Renal pelvis (tissue), 4 donors: ENCODE measurements around the gene MGAT3. TPM values are rescaled to one million over a fixed set of nuclear protein-coding genes. Genes with fewer than 3 reads are reported as not detected.

Source experiments
- DNase-seq: peaks from one replicate; pipeline ENCODE4 v3.0.0-alpha.2; 2013
- polyA plus RNA-seq, 3 donors: library from polyadenylated mRNA; unstranded; fragments of 120-200 nt; gene quantifications; one replicate each; pipeline ENCODE4 v1.2.1, GENCODE V29; 2013; ENCODE audit not compliant: insufficient read length in 3 of 3

MGAT3 gene
- polyA plus RNA-seq, 3 donors, result 31.2 to 32.6 (median 31.3) TPM

DNA sequence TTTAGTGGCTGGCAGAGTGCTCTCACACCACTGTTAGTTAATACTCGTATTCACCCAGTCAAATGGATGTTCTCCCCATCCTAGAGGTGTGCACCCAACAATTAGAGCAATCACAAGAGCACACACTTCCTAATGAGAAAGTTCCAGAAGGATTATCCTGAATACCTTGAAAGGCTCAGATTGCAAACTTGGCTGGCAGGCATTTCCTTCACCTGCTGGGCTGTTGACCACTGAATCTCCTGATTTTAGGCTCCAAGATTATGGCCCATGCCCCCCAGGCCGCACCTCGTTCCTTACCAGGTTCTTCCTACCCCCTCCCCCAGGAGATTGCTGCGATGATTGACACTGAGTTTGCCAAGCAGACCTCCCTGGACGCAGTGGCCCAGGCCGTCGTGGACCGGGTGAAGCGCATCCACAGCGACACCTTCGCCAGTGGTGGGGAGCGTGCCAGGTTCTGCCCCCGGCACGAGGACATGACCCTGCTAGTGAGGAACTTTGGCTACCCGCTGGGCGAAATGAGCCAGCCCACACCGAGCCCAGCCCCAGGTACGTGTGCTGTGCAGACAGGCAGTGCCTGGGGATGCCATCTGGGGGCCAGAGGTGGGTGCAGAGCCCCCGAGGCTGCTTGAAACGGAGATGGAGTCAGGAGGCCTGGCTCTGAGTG, 30.3 kb upstream of the MGAT3 start:
- DNase-seq, result no peak

DNA sequence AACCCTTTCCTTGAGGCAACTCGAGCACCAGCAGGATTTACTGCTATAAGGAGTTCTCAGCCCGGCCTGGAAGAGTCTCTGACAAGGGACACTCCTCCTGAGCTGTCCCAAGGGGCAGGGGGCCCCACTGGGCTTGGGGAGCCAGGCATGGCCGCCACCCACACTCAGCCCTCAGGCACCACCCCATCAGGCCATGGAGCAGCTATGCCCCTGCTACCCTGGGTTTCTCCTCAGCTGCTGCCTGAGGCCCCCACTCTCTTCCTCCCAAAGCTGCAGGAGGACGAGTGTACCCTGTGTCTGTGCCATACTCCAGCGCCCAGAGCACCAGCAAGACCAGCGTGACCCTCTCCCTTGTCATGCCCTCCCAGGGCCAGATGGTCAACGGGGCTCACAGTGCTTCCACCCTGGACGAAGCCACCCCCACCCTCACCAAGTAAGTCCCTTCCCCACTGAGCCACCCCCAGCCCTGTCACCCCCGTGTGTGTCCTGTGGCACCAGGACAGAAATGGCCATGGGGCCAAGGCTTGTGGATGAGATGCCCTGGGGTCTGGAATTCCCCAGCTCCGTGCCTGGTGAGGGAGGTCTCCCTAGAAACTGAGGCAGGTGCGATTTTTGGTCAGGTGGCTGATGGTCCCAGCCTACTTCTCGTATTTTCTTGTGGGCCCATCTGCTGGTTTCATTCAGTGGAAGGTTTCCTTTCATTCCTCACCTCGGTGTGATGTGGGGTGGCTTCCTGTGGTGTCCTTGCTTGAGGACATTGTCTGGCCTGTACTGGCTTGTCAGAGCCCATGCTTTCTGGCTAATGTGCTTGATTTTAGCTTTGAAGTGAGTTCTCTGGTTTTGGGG, 28.8 kb upstream of the MGAT3 start:
- no peak for DNase-seq

DNA sequence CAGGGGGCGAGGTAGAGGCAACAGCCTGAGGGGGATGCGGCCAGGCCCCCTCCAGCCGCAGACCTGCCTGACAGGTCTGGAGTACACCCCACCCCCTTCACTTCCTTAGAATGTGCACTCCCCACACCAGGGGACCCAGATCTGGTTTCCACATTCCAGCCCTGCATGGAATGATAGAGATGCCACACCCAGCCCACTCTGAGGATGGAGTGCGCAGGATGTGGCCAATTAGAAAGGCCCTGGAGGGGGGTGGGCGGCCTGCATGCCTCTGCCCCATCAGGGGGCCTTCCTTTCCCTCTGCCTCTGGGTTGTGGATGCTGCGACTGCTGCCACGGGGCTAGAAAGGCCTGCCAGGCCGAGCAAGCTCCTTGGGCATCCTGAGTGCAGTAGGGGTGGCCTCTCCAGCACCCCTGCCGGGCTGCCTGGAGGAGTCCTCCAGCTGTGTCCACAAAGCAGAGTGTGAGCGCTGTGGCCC, 28.2 kb upstream of the MGAT3 start:
- peak; percentile 42 for DNase-seq

DNA sequence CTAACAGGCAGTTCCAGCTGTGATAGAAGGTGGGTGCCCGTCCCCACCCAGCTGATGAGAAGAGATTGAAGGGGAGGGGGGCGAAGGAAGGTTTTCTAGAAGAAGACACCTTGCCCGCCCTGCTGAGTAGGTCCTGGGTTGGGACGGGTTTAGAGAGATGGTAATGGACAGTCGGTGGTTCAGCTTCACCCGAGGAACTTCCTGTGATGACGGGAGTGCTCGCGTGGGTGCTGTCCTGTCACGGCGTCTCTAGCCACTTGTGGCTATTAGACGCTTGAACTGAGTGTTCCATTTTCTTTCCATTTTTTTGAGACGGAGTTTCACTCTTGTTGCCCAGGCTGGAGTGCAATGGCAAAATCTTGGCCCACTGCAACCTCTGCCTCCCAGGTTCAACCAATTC, 27.6 kb upstream of the MGAT3 start:
- DNase-seq, result no peak

DNA sequence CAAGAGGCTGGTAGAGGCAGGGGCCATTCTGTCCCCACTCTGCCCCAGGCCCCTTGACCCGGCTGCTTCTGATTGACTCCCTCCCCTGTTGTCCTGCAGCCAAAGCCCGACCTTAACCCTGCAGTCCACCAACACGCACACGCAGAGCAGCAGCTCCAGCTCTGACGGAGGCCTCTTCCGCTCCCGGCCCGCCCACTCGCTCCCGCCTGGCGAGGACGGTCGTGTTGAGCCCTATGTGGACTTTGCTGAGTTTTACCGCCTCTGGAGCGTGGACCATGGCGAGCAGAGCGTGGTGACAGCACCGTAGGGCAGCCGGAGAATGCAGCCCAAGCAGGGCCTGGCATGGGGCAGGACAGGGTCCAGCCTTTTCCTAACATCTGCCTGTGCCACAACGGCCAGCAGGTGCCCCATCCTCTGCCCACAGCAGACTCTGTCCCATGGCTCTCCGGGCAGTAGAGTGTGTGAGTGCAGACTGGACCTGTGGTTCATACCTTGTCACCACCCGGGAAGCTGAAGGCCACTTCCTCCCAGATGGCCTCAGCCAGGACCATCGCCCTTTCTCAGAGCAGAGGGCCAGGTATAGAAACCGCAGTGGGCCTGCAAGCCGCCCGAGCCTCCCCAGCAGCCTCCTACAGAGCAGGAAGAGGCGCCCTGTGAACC, 26.8 kb upstream of the MGAT3 start:
- no peak for DNase-seq

DNA sequence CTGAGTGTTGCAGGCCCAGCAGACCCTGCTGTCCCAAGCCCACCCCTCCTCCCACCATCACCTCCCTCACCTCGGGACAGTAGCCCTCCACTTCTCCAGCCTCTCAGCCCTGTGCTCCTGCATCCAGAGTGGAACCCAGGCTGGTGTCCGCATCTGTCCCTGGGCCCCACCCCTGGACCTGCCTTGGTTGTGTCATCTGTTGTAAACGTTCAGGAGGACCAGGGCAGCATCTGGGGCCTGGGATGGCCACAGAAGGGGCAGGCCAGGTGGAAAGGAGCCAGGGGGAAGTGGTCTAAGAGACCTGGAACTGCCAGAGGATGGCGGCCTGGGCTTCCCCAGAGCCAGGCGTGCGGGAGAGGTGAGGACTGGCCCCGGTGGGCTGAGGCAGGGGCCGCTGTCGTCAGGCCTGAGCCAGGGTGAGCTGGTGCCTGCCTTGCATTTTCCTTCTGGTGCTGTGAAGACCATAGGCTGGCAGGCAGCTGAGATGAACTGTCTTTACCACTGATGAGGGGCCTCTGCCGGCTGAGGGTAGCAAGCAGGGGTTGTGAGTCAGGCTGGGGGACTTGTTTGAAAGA, 26.1 kb upstream of the MGAT3 start:
- DNase-seq, result no peak

DNA sequence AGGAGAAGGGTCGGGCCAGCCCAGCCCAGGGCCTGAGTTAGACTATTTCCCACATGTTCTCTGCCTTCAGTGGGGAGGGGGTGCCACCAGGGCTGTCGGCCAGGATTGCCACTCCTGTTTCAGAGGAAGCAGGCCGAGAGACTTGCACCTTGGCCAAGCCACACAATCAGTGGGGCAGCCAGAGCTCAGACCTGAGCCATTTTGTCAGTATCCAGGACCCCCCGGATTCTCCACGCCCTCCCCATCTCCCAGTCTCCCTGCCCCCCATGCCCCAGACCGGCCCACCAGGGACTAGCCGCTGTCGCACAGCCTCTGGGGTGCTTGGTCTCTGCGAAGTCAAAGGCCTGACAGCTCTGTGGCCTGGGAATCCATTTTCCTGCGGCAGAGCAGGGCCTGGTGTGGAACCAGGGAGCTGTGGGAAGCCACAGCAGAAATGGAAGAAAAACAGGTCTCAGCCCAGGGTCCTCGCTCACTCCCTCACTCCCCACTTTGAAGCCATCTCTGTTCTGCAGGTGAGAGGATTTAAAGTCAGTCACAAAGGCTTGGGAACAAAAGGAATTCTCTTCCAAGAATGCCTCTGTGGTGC, 25.5 kb upstream of the MGAT3 start:
- no peak for DNase-seq

DNA sequence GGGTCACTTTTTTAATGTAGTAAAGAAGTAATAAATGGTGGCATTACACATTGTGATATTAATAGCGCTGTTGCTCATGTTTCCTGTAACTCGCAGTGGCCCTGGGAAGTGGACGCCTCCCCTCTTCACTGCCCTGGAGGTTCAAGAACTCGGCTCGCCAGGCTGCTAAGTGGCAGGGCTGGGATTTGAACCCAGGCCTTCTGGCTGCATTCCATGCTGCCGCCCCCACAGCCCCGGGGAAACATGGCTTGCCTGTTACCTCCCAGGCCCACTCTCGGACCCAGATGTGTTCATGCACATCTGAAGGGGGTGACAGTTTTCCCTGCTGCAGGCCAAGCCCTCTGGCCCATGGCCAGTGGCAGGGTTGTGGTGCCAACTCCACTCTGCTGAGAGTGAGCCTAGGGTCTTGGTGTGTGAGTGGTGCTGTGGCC, 25.0 kb upstream of the MGAT3 start:
- DNase-seq, result no peak

DNA sequence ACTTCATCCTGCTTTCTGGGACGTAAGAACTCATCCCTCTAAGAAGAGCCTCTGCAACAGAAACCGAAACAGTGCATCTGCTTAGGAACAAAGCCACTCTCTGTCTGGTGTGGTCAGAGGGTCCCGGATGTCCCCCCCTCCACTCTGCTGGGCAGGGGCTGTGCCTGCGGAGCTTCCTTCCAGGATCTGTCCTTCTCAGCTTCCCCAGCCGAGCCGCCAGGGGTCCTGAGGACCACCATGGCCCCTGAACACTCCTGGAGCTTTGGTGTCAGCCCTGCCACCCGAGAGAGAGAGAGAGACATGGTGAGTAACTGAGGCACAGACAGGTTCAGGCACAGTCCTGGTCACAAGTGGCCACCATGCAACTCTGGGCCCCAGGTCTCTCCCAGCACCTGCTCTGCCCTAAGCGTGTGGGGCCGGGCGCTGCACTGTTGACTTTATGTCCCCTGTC, 24.4 kb upstream of the MGAT3 start:
- DNase-seq, result no peak

DNA sequence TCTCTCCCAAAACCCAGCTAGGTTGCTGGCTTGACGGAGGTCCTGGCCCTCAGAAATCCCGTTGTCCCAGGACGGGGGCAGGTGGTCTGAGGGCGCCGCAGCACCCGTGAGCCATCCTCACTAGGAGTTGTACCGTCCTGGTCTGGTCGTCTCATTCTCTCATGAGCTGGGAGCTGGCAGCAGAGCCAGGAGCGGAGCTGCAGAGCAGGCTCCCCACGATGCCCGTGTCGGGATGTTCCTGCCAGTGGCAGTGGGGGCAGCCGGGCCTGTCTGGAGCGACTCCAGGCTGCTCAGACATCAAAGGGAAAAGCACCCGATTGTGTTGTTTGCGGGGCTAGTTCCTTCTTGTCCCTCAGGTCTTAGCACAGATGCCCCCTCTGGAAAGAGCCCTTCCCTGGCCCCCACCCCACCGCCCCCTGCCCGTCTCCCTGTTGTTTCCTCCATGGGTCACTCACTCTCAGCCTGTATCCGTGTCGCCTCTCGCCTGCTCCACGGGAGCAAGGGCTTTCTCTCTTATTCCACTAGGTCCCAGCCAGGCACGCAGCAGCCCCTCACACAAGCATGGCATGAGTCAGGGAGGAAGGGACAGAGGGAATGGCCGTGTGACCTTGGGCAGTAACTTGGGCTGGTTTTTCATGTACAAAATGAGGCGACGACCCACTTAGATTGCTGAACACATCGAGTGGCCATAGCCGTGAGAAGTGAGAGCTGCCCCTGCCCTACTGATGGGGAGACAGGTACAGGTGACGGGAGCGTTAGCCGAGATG, 23.2 kb upstream of the MGAT3 start:
- DNase-seq, result no peak

DNA sequence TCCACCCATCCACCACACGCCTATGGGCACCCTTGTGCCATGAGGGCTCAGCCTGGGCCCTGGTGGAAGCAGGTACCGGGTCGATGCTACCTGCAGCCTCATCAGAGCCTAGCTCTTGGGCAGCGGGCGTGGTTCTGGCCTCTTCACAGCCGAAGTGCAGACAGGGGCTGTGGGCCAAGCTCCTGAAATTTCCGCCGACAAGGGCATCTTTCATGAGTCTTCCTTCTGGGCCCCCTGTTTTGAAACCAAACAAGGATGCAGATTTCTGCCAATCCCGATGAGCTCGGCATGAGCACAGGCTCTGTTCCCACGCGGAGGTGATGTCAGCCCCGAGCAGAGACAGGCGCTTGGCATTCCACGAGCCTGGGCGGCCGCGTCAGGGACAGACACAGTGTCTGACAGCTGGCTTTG, 22.6 kb upstream of the MGAT3 start:
- no peak for DNase-seq

DNA sequence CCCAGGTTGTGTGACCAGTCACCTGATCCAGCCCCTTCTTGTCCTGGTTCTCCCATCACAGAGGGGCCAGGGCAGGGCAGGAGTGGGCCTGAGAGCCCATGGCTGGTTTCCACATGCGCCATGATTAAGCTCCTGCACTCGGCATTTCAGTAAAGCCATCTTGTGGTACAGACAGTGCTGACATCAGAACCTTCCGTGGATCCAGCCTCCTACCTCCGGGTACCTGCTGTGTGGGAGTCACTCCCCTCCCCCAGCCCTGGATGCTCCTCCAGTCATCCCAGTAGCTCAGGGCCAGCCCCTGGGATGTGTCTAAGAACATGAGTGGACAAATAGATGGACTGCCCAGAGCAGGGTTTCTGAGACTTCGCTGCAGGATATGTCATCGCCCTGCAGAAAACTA, 22.1 kb upstream of the MGAT3 start:
- DNase-seq, result no peak

DNA sequence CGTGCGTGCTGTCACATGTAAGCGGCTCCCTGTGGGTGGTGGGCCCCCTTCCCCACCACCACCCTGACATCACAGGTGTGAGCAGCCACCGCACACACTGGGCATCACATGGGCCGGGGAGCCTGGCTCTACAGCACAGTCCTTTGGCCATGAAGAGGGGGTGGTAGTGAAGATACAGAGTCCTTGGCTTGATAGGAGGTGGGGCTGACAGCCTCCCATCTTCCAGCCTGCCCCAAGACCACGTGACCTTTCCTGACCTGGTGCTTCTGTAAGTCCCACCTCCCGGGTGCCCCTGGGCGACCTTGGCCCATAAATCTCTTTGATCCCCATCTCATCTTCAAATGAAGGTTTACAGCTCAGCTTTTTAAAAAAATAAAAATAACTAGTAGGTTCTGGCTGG, 21.2 kb upstream of the MGAT3 start:
- DNase-seq, result no peak

DNA sequence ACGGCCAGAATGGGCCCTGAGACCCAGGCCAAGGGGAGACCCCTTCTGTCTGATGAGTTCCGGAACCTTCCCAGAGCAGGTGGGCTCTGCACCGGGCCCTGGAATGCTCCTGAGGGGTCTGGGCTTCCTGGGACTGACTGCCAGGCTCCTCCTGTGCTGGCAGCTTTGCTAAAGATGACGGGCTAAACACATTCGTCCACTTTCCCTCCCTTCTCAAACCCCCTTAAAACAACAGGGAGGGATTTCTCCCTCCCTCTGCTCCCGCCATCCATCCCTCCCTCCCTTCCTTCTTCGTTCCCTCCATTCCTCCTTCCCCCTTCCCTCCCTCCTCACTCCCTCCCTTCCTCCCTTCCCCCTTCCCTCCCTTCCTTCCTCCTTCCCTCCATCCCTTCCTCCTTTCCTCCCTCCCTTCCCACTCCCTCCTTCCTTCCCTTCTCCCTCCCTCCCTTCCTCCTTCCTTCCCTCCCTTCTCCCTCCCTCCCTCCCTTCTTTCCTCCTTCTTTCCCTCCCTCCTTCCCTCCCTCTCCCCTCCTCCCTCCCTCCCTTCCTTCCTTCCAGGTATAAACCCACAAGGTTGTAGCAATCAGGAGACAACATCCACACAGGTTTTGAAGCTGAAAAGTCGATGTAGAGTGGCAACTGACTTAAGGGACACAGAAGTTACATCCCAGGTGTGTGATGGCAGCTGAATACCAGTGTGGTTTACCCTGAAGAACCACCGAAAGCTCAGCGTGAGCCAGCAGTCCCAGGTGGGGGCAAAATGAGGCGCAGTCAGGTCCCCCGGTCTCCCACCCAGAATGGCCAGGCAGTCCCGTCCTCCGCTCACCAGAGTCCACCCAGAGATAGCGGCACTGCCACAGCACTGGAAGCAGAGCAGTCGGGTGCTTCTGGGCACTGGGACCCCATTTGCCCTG, 18.8 kb upstream of the MGAT3 start:
- DNase-seq, result no peak

DNA sequence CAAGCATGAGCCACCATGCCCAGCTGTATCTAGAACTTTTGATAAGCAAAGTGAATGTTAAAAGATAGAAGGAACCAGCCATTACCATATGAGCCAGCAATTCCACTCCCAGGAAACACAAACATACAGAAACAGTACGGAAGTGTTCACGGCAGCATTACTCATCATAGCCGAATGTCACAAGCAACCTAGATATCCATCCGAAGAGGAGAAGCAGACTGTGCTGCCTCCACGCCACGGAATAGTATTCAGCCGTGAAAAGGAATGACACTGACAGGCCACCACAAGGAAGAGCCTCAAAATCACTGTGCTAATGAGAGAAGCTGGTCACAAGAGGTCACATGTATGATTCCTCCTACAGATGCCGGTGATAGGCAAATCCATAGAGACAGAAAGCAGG, 17.6 kb upstream of the MGAT3 start:
- no peak for DNase-seq

DNA sequence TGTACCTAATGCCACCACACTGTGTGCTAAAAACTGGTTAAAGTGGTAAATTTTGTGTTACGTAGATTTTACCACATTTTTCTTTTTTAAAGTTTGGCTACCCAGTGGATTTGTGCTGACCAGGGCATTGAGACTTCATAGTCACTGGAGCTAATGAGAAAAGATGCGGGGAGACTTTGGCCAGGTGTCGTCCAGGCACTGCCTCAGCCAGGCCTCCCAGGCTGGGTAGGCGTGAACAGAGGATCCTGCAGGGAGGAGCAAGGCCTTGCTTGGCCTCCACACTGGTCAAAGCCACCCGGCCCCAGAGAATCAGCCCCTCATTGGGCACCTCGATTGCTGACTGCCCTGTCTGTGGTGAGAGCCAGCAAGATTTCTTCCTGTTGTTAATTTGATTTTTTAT, 13.4 kb upstream of the MGAT3 start:
- DNase-seq, result no peak

DNA sequence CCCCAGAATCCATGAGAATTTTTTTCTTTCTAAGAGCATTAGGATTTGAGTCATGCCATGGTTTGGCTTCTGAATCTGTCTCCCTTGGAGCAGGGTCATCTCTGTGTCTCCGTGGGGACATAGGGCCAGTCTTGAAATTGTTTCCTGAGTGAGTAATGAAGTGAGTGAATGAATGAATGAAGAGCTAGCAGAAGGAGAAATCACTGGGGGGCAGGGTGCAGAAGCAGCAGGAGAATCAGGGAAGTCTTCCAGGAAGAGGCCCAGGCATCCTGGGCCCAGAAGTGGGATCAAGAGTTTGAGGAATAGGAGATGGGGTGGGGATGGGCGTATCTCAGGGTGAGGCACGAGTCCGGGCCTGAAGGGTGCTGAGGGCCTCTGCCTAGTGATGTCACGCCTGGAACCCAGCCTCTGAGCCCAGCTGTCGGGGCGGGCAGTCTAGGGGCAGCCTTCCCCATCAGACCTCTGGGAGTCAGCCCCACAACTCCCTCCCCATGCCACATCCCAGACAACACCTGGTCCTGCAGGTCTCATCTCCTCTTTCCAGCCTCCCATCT, 12.5 kb upstream of the MGAT3 start:
- DNase-seq, result no peak

DNA sequence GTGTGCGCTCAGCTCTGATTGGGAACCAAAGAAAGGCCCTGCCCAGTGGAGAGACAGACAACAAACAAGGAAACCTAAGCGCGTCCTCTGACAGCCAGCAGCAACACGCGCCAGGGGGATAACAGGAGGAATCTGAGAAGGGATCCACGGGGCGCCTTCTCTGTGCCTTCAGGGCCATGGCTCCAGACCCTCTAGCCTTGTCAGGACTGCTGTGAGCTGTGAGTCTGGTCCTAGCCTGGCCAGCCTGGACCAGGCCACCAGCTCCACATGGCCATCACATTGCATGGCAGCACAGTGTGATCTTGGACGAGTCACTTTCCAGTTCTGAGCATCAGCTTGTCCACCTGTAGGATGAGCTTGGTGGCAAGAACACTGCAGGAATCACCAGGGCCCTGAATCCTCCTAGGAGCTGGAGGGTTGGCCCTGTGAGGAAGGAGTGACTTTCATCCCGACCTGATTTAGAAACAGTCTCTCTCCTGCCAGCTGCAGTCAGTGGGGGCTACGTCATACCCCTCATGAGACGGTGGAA, 11.8 kb upstream of the MGAT3 start:
- no peak for DNase-seq

DNA sequence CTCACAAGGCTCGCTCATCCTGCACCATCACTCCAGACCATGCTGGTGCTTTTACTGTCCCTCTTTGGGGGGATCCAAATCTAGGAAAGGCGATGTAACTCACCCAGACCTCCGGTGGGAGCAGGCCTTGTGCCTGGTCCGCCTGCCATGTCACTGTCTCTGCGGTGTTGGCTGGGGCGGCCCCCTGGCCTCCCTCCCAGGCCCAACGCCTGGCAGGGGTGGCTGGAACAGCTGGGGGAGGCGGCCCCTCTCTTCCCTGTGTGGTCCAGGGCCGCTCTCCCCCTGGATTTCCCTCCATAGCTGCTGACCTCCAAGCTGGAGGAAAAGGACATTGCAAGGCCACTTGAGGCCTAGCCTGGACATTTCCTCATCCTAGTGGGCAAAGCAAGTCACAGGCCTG, 11.1 kb upstream of the MGAT3 start:
- DNase-seq, result no peak
